Measurements from ENCODE around the gene NCKIPSD.

- TF ChIP-seq, protein P1, sequence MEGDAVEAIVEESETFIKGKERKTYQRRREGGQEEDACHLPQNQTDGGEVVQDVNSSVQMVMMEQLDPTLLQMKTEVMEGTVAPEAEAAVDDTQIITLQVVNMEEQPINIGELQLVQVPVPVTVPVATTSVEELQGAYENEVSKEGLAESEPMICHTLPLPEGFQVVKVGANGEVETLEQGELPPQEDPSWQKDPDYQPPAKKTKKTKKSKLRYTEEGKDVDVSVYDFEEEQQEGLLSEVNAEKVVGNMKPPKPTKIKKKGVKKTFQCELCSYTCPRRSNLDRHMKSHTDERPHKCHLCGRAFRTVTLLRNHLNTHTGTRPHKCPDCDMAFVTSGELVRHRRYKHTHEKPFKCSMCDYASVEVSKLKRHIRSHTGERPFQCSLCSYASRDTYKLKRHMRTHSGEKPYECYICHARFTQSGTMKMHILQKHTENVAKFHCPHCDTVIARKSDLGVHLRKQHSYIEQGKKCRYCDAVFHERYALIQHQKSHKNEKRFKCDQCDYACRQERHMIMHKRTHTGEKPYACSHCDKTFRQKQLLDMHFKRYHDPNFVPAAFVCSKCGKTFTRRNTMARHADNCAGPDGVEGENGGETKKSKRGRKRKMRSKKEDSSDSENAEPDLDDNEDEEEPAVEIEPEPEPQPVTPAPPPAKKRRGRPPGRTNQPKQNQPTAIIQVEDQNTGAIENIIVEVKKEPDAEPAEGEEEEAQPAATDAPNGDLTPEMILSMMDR (IDR thresholded peaks at IDR 0.05 in 4 of 5, conservative IDR thresholded peaks at IDR 0.05 in 1 of 5), result no peak
- TF ChIP-seq POLR2A (IDR thresholded peaks at IDR 0.05), result no peak
These were observed 467 bp downstream of the NCKIPSD start for GRCh38 chr3:48685293-48685602.
